D721Med (cell line): ENCODE data around the gene BBX.
A peak's percentile ranks its signal among the peaks of the same experiment; 100 is the strongest.

Source experiments
- DNase-seq: peaks from one replicate; pipeline ENCODE4 v3.0.0; 2011; ENCODE audit warnings: low spot score; ENCODE audit not compliant: insufficient read length
- FAIRE-seq: peaks from 2 replicates; lab custom pipeline; 2011; peaks lifted over from hg19 to GRCh38; lab: Jason Lieb, UNC
- CTCF ChIP-seq: IDR thresholded peaks from 2 replicates; pipeline ENCODE4 v1.5.1; 2012; ENCODE audit warnings: mild to moderate bottlenecking, control low read depth; ENCODE audit not compliant: insufficient read depth; ENCODE audit errors: missing control alignments

BBX gene

GRCh38 chr3:107612664-107613084 lies 89.9 kb downstream of the BBX start:
- no peak for TF ChIP-seq CTCF
- no peak for FAIRE-seq

DNA sequence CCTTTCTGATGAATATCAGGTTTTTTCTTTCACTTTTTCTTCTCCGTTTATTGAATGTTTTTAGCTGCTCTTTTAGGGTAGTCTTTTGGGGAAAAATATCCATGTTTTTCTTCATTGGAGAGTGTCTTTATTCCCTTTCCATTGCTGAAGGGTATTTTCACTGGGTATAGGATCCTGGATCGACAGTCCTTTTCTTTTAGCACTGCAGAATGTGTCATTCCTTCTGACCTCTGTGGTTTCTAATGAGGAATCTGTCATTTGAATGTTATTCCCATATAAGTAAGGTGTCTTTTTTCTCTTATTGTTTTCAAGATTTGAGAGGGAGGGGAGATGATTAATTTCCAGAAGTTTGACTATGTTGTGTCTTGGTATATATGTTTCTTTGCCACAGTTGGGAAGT lies 96.8 kb downstream of the BBX start:
- no peak for TF ChIP-seq CTCF
- DNase-seq (no peak), FAIRE-seq (no peak)

More at GRCh38 chr3:107612664-107613084, 89.9 kb downstream of the BBX start:
- DNase-seq = no peak

GRCh38 chr3:107620534-107620933 lies 97.8 kb downstream of the BBX start:
- no peak for FAIRE-seq
- TF ChIP-seq CTCF = no peak
- DNase-seq = no peak

GRCh38 chr3:107621465-107621864 lies 98.7 kb downstream of the BBX start:
- FAIRE-seq (no peak), DNase-seq (no peak)
- TF ChIP-seq CTCF = no peak

GRCh38 chr3:107627962-107628542 lies 105.3 kb downstream of the BBX start:
- DNase-seq (no peak), FAIRE-seq (no peak)
- peak; percentile 26 for TF ChIP-seq CTCF

DNA sequence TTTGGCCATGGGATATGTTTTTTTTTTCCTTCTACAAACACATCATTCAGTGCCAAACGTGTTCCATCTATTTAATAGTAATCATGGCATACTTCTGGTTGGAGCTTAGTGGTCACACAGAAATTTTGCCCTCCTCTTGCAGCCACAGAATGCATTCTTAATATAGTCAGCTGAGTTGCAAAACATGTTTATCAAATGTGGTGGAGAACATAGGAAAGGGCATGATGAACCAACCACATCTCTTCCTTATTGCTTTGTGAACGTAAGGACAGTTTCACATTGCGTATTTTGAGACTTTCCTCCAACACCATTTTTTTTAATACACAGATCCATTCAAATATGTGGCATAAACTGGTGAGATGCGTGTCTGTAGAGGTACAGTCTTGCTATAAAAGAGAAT lies 106.8 kb downstream of the BBX start:
- DNase-seq (no peak), FAIRE-seq (no peak)
- no peak for TF ChIP-seq CTCF

- FAIRE-seq = no peak
- TF ChIP-seq CTCF = no peak
- DNase-seq = no peak
Measured at GRCh38 chr3:107630779-107631178, 108.0 kb downstream of the BBX start.
